Renal pelvis (tissue), 3 donors: ENCODE data around the gene EEF1AKMT3. TPM values are rescaled to one million over a fixed set of nuclear protein-coding genes. Genes with fewer than 3 reads are reported as not detected.

Experiments used
- polyA plus RNA-seq, 3 donors: library from polyadenylated mRNA; unstranded; fragments of 120-200 nt; gene quantifications; one replicate each; pipeline ENCODE4 v1.2.1, GENCODE V29; 2013; ENCODE audit not compliant: insufficient read length in 3 of 3

Gene EEF1AKMT3
- polyA plus RNA-seq, 3 donors: 9.3 to 13.7 (median 13.4) TPM

Other genes with a start within 250 kb of the EEF1AKMT3 start
- 10 to 100 TPM; 61.1 to 96.4 (median 80.6) TPM for gene MBD6, start 249.8 kb upstream of the EEF1AKMT3 start, polyA plus RNA-seq
- 100 to 1,000 TPM; 162 to 175 (median 171) TPM for gene DCTN2, start 225.4 kb upstream of the EEF1AKMT3 start, polyA plus RNA-seq
- under 1 TPM; 0.41 to 0.68 (median 0.65) TPM for gene KIF5A, start 222.6 kb upstream of the EEF1AKMT3 start, polyA plus RNA-seq
- 10 to 100 TPM; 37.2 to 45.5 (median 37.9) TPM for gene PIP4K2C, start 181.4 kb upstream of the EEF1AKMT3 start, polyA plus RNA-seq
- gene DTX3, start 167.8 kb upstream of the EEF1AKMT3 start, polyA plus RNA-seq: 10 to 100 TPM; 61.2 to 67.0 (median 63.0) TPM
- gene ARHGEF25, start 161.2 kb upstream of the EEF1AKMT3 start, polyA plus RNA-seq: 10 to 100 TPM; 24.9 to 33.9 (median 33.4) TPM
- gene B4GALNT1, start 139.4 kb upstream of the EEF1AKMT3 start, polyA plus RNA-seq: 1 to 10 TPM in 1 of 3 donors, under 1 TPM in 2; 0.87 to 1.1 (median 0.94) TPM
- 100 to 1,000 TPM; 197 to 226 (median 220) TPM for gene OS9, start 78.5 kb upstream of the EEF1AKMT3 start, polyA plus RNA-seq
- gene AGAP2, start 33.9 kb upstream of the EEF1AKMT3 start, polyA plus RNA-seq: 1 to 10 TPM in 2 of 3 donors, under 1 TPM in 1; 0.93 to 1.9 (median 1.5) TPM
- 10 to 100 TPM; 81.2 to 99.3 (median 93.6) TPM for gene TSPAN31, start 27.6 kb upstream of the EEF1AKMT3 start, polyA plus RNA-seq
- 100 to 1,000 TPM; 244 to 266 (median 256) TPM for gene CDK4, start 20.3 kb upstream of the EEF1AKMT3 start, polyA plus RNA-seq
- 10 to 100 TPM; 17.7 to 24.1 (median 23.4) TPM for gene MARCHF9, start 17.5 kb upstream of the EEF1AKMT3 start, polyA plus RNA-seq
- gene CYP27B1, start 5.5 kb upstream of the EEF1AKMT3 start, polyA plus RNA-seq: 1 to 10 TPM in 2 of 3 donors, under 1 TPM in 1; 0.80 to 2.4 (median 1.6) TPM
- 10 to 100 TPM; 28.0 to 35.8 (median 31.3) TPM for gene METTL1, start 509 bp upstream of the EEF1AKMT3 start, polyA plus RNA-seq
- gene TSFM, start 10.2 kb downstream of the EEF1AKMT3 start, polyA plus RNA-seq: 10 to 100 TPM; 38.7 to 46.9 (median 45.0) TPM
- gene AVIL, start 46.1 kb downstream of the EEF1AKMT3 start, polyA plus RNA-seq: 10 to 100 TPM in 2 of 3 donors, 1 to 10 TPM in 1; 8.6 to 20.7 (median 19.9) TPM
- gene CTDSP2, start 74.1 kb downstream of the EEF1AKMT3 start, polyA plus RNA-seq: 100 to 1,000 TPM; 247 to 261 (median 259) TPM
- 10 to 100 TPM; 11.6 to 12.6 (median 12.3) TPM for gene ATP23, start 169.0 kb downstream of the EEF1AKMT3 start, polyA plus RNA-seq